ENCODE results near the gene KIF18B. TPM values are rescaled to one million over a fixed set of nuclear protein-coding genes. Genes with fewer than 3 reads are reported as not detected.
A peak's percentile ranks its signal among the peaks of the same experiment; 100 is the strongest.

KIF18B gene
- total and polyA plus RNA-seq, 2 of the 13 experiments (the other 11 are each of a cell fraction or from before 2014, with no cell fraction given): 15.2 to 15.3 TPM

DNA sequence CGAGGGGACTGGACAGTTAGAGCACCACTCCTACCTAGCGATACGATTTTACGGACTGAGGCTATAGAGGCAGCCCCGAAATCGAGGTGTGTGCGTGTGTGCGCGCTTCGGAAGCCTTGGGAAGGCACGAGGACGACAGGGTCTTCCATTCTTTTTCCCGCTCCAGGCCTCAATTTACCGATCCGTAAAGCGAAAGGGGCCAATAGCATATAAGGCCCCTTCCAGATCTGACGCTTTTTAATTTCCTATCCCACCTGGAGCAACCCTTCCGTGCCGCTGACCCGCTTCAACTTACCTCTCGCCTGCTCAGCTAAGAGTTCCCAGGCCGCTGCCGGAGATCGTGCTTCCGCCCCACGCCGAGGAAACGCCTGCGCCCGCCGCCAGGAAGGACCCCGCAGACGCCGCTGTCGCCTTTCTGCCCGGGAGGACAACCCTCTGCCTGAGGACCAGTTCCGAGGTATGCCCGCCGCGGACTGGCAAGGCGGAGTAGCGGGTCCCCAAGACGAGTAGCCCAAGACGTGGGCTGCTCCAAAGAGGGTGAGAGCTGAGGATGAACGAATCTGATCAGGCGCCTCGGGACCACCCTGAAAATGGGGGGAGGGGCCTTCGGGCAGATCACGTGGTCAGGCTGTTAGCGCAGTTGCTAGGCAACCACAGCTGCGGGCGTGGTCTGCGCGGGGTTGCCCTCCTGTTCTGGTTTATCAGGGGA is 48.3 kb downstream of the KIF18B start, which contains the start of gene EFTUD2 (continued):
- TF ChIP-seq DMTF1 (CRISPR knock-in tag; IDR thresholded peaks at IDR 0.05) (peak; percentile 91; the same call in 1 of the 2 replicates), DPF2 (CRISPR knock-in tag; IDR thresholded peaks at IDR 0.05; ENCODE audit: borderline replicate concordance, low read depth) (no peak), ZBTB7A (CRISPR knock-in tag; IDR thresholded peaks at IDR 0.05) (peak; percentile 69; the same call in 1 of the 2 replicates), DMAP1 (CRISPR knock-in tag; IDR thresholded peaks at IDR 0.05) (peak; percentile 99), ZKSCAN1 (IDR thresholded peaks at IDR 0.05; ENCODE audit: low read length) (peak; percentile 46; the same call in 1 of the 2 replicates), ZNF672 (CRISPR knock-in tag; IDR thresholded peaks at IDR 0.05) (no peak), NR2F6 (IDR thresholded peaks at IDR 0.05) (peak; percentile 32; the same call in 1 of the 2 replicates), NR2F6 (CRISPR knock-in tag; IDR thresholded peaks at IDR 0.05) (peak; percentile 66), ZNF446 (CRISPR knock-in tag; IDR thresholded peaks at IDR 0.05) (0 out of 2 replicates have a peak, but pooled peaks have one; percentile 46), RBM39 (IDR thresholded peaks at IDR 0.05; ENCODE audit: low read depth, low read length, poor library complexity, severe bottlenecking) (no peak), HNRNPLL (IDR thresholded peaks at IDR 0.05; ENCODE audit: low read depth, low read length, poor library complexity, severe bottlenecking) (peak; percentile 98), NKX3-1 (CRISPR knock-in tag; IDR thresholded peaks at IDR 0.05) (peak; percentile 80; the same call in 1 of the 2 replicates), HDAC1 (CRISPR knock-in tag; IDR thresholded peaks at IDR 0.05) (peak; percentile 100), MED13 (CRISPR knock-in tag; IDR thresholded peaks at IDR 0.05) (peak; percentile 22; the same call in 1 of the 2 replicates), SKI (IDR thresholded peaks at IDR 0.05; ENCODE audit: partially characterized antibody) (peak; percentile 91), TBP (CRISPR knock-in tag; IDR thresholded peaks at IDR 0.05) (no peak; the same call in 1 of the 2 replicates), ZNF556 (CRISPR knock-in tag; IDR thresholded peaks at IDR 0.05; ENCODE audit: borderline replicate concordance) (peak; percentile 98; the same call in 1 of the 2 replicates), GATAD2A (CRISPR knock-in tag; IDR thresholded peaks at IDR 0.05) (peak; percentile 82), TEAD3 (CRISPR knock-in tag; optimal IDR thresholded peaks at IDR 0.05; ENCODE audit: borderline replicate concordance) (peak; percentile 83), HNRNPUL1 (IDR thresholded peaks at IDR 0.05; ENCODE audit: low read depth, low read length) (no peak), STAT6 (CRISPR knock-in tag; IDR thresholded peaks at IDR 0.05; ENCODE audit: borderline replicate concordance) (peak; percentile 98; the same call in 1 of the 2 replicates)
- TF ChIP-seq, protein P1, sequence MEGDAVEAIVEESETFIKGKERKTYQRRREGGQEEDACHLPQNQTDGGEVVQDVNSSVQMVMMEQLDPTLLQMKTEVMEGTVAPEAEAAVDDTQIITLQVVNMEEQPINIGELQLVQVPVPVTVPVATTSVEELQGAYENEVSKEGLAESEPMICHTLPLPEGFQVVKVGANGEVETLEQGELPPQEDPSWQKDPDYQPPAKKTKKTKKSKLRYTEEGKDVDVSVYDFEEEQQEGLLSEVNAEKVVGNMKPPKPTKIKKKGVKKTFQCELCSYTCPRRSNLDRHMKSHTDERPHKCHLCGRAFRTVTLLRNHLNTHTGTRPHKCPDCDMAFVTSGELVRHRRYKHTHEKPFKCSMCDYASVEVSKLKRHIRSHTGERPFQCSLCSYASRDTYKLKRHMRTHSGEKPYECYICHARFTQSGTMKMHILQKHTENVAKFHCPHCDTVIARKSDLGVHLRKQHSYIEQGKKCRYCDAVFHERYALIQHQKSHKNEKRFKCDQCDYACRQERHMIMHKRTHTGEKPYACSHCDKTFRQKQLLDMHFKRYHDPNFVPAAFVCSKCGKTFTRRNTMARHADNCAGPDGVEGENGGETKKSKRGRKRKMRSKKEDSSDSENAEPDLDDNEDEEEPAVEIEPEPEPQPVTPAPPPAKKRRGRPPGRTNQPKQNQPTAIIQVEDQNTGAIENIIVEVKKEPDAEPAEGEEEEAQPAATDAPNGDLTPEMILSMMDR (CRISPR knock-in tag; IDR thresholded peaks at IDR 0.05): no peak
- TF ChIP-seq, protein P2, sequence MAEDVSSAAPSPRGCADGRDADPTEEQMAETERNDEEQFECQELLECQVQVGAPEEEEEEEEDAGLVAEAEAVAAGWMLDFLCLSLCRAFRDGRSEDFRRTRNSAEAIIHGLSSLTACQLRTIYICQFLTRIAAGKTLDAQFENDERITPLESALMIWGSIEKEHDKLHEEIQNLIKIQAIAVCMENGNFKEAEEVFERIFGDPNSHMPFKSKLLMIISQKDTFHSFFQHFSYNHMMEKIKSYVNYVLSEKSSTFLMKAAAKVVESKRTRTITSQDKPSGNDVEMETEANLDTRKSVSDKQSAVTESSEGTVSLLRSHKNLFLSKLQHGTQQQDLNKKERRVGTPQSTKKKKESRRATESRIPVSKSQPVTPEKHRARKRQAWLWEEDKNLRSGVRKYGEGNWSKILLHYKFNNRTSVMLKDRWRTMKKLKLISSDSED (CRISPR knock-in tag; IDR thresholded peaks at IDR 0.05): no peak
